Kidney tubule cell (primary cell): ENCODE data around the gene PDLIM5.

Experiments used
- DNase-seq: peaks from one replicate; pipeline ENCODE4 v3.0.0-alpha.2; 2018; ENCODE audit warnings: low spot score

PDLIM5 gene

DNA sequence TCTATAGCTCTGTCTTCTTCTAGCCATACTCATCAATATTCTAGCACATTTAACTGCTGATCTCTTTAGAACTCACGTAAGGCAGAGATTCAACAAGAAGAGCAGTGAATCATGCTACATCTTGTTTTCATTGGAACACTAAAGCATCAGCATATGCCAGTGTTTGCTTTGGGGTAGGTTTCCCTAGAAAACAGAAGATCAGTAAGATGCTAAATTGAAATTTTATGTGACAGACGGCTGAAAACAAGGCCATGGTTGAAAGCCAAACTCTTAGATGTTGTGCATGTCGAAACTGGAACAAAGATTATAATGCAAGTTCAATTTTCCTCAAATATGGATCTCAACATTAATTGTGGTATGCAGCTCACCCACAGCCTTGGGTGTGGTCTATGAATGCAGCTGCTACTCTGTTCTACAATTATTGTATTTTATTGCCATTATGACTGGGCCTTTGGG, 107.6 kb downstream of the PDLIM5 start:
- no peak for DNase-seq

DNA sequence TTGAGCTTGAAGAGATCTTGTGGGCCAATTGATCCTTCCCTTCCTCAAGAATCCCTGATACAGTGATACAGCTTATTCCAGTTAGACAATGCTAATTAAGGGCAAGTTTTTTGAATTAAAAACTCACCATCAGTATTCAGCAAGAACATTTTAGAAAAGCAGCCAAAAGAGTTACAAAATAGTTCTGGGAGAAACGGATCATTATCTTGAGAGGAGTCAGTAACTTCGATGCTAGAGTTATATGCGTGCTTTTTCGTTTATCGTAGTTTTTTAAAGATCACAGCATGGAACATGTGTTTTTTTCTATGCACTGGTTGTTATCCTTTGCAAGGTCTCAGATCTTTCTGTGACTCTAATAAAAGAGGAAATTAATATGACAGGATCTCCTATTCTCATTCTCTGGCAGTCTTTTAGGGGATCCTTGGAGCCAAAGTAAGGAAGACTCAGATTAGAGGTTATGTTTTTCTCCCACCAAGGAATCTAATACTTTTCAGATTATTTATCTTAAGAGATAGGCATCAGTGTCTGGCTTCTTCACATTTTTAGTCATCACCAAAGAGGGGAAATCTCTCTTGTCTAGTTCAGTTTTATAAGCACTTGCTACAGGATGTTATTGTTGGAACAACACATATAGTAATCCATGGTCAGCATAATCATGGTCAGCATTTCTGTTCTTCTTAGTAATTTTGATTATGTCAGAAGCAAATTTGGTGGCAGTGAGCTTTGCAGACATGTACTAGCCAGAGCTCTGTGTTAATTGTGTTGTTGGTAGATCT, 109.7 kb downstream of the PDLIM5 start:
- peak; percentile 13 for DNase-seq

DNA sequence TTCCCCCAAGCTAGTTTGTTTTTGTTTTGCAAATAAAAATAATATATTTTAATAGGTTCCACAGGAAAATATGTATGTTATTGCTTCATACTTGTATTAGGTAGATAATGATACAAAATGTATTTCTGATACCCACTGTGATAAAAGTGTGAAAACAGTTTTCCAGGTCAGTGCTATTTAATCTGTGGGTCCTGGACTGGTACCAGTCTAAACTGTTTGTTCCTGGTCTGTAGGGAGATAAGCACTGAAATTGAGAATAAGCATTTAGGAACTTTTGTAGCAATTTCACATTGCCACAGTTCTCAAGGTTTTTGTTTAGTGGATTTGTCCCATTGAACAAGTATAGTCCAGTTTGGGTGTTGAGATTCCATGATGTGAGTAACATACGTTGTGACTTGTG, 110.5 kb downstream of the PDLIM5 start:
- no peak for DNase-seq

DNA sequence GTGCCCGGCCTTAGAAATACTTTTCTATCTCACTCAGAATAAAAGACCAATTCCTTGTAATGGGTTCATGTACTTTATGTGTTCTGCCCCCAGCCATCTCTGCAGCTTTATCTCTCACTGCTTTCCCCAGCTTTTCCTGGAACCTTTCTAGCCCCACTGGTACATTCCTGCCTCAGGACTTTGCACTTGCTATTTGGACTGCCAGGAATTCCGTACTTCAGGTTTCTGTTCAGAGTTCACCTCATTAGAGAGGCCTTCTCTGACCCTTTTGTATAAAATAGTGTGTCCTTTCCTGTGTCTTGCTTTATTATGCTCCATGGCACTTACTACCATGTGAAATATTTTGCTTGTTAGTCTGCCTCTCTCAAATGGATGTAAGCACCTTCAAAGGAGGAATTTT, 112.5 kb downstream of the PDLIM5 start:
- DNase-seq = no peak

DNA sequence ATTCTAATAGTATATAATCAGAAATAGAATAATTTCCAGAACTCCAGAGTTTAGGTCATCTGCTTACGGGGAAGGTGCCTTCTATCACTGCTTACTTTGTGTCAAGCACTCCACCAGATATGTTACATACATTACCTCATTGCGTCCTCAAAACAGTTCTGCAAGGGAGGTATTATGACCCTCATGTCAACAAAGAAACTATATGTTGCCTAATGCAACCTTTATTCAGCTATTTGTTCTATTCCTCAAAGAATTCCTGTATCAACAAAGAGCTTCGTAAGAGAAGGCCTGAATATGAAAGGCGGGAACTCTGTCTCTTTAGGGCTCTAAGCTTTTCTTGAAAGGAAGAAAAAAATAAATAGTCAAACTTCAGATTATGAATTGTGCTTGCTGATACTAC, 114.7 kb downstream of the PDLIM5 start:
- DNase-seq = no peak

DNA sequence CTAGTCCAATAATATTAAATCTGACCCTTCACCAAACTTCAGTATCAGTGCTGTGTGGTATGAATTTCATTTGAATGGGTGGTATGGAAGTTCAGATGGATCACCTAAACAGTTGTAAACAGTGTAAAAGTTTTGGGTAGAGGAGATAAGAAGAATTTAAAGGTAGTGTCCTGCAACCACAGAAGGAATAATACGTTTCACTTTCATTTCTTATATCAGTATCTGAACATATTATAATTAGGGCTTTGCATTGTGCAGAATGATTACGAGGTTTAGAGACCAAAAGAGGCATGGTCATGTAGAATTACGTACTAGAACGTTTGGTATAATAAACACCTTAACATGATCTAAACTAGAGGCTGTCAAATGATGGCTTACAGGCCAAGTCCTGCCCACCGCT, 116.1 kb downstream of the PDLIM5 start:
- DNase-seq = no peak

DNA sequence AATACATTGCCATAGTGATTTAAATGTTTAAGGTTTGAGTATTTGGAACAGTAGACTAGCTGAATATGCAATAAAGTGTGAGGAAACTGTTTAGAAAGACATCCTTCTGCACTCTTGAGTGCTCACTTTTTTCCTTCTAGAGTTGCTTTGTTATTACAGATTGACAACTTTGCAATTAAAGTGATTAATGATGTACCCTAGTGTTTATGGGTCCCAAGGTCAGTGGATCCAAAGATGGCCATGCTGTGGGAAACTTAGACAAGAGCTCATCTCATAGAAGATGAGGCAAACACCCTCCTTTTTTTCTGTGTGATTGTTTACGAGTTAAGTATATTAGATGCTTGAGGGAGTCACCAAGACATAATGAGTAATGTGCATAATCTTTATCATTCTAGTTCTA, 118.8 kb downstream of the PDLIM5 start:
- no peak for DNase-seq

DNA sequence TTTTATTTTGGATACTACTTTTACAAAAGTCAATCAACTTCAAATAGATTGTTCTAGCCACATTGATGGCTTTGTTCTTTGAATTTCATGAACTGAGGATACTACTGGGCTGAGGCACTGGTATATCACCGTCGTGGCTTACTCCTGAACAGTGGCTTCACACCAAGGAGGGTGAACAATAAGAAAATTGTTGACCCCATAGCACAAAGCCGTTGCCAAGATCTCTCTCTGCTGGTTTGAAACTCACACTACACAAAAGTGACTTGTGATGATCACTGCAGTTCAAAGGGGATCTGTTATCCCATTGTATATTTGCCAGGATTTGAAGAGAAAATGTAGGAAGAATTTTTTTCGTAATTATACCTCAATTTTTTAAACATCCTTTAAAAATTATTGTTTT, 119.6 kb downstream of the PDLIM5 start:
- DNase-seq = no peak

DNA sequence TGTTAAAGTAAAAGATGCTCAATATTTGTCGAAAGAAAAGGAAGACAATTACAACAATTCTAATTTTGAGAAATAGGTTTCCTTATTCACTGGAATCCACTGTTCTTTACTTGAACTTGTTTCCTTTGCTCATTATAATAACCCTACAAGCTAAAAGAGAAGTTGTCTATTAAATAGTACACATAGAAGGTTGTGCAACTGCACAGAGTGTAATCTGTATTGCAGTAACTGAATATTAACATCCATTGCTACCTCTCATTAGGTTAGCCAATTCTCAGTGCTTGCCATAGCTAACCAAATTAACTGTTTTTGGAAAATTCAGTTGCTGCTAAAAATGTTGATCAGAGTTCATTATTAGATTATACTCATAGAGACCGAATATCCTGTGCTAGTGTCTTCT, 120.0 kb downstream of the PDLIM5 start:
- DNase-seq = no peak

DNA sequence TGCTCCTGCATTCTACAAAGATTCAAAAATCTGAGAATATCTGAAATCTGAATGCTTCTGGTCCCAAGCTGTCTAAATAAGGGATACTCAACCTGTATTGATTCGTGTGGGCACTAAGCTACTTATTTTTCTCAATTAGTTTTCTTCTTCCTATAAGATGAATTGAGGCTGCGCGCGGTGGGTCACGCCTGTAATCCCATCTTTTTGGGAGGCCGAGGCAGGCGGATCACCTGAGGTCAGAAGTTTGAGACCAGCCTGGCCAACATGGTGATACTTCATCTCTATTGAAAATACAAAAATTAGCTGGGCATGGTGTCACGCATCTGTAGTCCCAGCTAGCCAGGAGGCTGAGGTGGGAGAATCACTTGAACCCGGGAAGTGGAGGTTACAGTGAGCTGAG, 122.3 kb downstream of the PDLIM5 start:
- DNase-seq = no peak

DNA sequence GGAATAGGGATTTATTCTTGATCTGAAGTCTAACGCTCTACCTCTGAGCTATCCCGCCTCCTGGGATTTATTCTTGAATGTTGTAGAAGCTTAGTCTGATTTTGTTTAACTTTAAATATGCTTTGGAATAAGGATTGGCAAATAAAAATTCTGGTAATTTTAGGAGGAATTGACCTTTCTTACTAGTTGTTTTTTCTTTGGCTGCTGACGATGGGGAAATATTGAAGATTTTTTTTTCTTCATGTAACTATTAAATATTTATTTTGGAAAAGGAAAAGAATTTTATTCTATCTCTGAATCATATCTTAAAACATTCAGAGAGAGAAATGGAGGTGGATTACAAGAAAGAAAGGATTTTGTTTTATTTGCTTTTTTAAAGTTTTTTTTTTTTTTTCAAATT, 122.9 kb downstream of the PDLIM5 start:
- DNase-seq = no peak

DNA sequence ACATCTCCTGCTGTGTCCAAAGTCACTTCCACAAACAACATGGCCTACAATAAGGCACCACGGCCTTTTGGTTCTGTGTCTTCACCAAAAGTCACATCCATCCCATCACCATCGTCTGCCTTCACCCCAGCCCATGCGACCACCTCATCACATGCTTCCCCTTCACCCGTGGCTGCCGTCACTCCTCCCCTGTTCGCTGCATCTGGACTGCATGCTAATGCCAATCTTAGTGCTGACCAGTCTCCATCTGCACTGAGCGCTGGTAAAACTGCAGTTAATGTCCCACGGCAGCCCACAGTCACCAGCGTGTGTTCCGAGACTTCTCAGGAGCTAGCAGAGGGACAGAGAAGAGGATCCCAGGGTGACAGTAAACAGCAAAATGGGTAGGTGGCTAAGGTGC, 123.9 kb downstream of the PDLIM5 start:
- DNase-seq = no peak

DNA sequence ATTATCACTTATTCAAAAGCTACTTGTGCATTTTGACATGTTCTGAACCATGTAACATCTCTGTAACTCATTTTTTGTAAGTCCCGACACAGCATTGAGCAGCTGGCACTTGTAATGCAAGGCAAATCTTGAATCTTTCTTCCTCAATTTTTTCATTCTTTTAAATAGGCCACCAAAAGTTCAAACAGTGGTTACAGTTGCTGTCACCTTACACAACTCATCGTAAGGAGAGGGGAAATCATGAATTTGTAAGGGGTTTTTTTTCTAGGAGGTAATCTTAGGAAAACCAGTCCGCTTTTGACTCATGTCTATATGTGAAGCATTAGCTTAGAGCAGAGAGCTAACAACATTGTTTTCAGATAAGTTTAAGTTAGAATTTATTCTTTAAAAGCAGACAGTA, 124.5 kb downstream of the PDLIM5 start:
- no peak for DNase-seq

DNA sequence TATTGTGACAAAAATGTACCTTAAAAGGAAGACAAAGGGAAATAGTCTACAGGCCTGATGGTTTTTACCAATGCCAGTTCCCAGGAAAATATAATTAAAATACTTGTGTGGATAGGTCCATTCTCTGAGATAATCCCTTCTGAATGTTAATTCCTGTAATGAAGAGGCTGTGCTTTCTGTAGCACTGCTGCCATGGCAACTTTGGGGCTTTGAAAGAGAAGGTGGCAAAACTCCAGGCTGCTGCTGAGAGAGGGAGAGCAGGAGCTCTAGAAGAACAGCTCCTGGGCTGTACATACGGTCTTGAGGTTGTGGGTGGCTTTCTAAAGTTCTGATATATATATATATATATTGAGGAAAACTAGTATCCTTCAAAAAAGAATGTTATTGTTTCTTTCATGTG, 125.4 kb downstream of the PDLIM5 start:
- DNase-seq = peak; percentile 7

DNA sequence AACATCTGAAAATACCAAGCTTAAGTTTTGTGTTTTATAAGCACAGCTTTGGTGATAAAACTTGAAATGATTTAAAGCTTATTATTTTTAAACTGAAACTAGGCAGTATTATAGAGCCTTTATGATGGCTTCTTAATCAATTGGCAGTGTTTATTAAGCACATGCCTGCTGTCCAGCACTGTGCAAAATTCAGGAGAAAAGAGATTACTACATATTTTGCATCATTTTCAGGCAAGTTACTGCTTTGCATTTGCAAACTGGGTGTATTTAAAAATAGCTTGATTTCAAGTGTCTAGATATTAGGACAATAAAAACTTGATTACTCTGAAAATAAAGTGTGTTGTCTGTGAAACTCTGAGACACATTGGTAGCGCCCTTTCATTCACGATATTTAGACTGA, 126.5 kb downstream of the PDLIM5 start:
- no peak for DNase-seq

DNA sequence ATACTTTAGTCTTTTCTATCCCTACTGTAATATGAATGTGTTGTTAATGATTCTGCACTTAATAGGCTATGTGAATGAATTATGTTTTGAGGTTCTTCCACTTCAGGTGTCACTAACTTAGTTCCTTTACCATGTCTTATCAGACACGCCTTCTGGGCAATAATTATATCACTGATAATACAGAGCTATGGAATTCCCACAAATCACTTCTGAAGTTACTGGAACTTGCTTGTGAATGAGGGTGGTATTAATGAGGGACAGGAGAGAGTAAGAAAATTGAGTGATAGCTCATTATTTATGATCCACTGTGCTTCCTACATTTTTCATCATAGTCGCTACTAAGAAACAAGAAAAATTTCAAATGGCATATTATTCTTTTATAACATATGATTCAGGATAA, 130.0 kb downstream of the PDLIM5 start:
- no peak for DNase-seq

DNA sequence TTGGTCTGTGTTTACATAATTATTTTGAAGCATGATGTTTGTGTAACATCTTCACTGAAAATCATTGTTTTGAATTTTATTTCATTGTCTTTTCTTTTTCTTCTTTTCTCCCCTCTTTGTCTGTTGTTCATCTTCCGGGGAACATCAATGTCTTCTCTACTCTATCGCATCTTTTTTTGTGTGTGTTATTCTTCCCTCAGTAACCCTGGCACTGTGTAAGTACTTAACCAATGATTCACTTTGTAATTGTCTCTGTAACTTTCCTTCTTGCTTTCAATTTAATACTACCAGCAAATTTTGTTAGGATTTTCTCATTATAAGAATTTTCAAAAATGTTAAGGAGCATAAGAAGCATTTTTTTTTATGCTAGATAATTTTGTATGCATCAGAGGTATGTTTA, 130.8 kb downstream of the PDLIM5 start:
- no peak for DNase-seq

DNA sequence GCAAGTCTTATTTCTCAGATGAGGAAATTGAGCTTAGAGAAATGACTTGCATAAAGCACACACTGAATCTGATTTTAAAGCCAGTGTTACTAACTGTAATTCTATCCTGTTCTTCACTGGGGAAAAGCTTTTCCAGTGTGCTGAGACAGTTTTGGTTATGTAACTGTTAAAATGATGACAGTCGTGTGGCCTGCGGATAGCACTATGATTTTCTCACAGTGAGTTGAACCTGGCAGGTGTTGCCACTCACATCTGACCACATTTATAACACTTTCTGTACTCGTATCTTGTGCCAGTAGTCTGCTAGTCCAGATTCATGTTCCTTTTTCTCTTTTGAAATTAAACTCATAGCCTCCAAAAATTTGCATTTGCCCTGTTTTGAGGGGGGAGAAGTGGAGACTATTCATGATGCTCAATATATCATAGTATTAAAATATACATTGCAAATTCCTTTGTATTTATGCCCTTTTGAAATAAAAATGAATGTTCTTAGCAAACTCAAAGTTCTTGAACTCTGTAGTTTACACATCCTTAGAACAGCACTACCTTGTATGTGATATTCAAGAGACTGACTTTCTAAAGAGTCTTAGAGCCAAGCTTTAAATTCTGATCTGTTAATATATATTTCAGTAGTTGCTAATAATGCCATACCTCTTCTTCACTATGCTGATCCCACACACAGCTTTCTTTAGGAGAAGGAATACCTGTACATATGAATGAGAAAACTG, 132.3 kb downstream of the PDLIM5 start:
- DNase-seq = no peak

DNA sequence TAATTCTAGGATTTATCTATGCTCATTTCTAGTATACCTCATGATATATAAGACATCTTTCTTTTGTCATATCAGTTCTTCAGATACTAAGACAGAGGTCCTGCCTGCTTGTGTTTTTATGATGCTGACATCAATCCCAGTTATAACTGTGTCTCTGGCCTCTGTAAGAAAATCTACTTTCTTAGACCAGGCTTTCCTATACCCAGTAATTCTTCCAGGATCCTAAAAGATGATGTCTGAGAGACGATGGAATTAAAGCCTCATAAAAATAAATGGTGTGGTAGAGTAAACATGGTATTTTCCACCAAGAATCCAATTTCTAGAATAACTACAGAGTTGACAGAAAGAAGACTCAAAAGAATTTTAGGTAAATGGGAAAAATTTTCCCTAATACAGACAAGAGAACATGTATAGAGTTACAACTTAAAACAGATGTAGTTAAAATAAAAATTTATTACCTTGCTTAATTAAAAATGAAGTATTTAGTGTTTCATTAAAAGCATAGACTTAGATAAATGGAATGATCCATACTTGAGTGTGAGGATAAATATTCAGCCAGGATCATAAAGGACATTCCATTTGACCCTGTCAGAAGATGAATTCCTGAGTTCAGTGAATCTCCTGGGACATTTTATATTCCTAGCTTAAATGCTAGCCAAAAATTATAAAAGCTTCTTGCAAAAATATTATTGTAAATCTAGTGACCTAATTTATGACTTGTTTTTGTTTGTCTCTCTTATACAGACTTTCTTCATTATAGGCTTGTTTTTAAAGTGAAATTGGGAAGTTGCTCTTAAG, 137.4 kb downstream of the PDLIM5 start:
- DNase-seq = no peak

DNA sequence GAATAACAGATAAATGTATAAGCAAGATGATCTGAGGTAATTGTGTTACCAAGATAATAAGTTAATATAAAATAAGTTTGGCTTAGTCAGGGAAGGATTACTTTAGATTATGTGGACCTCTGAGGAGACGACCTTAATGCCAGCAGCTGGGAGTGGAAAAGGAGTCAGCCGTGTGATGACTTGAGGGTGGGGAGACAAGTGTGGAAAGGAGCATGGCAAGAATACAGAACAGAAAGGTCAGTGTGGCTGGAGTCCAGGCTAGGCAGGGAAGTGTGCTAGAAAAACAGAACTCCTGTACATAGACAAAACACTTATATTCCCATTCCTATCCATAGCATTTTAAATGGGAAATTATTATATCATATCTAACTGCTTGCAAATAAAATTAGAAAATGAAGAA, 138.8 kb downstream of the PDLIM5 start:
- no peak for DNase-seq

DNA sequence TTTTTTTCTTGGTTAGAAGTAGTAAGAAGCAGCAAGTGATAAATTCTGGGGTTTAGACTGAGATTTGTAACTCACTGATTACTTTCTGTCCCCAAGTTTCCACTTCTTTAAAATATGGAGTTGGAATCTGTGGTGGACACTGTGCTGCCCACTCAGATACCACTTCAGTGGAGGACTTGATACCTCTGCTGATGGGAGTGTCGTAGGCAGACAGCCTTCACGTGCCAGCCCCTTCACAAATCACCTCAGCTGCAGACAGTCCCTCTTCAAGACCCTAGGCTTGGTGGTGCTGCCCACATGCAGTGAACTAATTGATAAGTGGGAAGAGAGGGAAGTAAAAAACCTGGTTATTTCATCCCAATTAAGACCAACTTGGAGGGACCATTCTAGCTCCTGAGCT, 139.5 kb downstream of the PDLIM5 start:
- no peak for DNase-seq

DNA sequence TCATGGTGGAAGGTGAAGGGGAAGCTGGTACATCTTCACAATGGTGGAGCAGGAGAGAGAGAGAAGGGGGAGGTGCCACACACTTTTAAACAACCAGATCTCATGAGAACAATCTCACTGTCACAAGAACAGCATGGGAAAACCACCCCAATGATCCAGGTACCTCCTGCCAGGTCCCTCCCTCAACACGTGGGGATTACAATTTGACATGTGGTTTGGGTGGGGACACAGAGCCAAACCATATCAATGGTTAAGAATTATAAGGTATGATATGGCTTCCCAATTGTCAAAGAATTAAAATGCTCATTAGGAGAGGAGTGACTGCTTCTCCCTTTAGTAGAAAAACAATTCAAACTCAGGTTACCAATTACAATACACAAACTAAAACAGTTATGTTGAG, 143.3 kb downstream of the PDLIM5 start:
- DNase-seq = no peak

DNA sequence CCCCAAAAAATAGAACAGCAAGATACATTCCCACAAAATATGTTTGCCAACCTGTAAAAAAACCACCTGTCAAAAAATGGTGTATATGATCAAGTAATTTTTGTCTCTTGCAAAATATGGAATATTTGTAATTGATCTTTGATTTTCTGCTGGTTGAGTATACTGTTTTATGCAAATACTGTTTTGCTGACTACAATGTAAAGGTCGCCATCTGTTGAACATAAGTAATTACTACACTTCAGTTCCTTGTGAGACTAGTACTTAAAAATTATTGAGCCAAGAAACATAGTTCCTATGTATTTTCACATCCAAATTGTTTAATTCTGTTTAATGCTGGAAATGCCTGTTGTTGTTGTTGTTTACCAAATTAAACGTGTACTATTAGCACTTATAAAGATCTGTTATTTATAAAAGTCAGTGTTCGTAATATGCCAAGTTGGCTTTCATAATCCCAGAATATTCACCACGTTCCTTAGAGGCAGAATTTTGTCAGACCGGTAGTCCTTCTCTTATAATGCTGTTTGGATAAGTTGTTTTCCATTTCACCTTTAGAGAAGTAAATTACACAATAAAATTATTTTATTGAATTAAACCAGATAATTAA, 144.2 kb downstream of the PDLIM5 start:
- peak; percentile 56 for DNase-seq
